LNCaP clone FGC (cell line): Measurements from ENCODE around the gene APOE.
"Not testable (repeated sequence)": the region's sequence is repeated elsewhere in the genome, so short reads cannot be mapped to it uniquely, and the experiment has no call there.

Source experiments
- DNase-seq: peaks from one replicate; pipeline ENCODE4 v3.0.0-alpha.2; 2011; ENCODE audit warnings: low read depth
- H3K4me3 ChIP-seq: 2 replicates; pipeline ENCODE4 v1.5.1; 2011; ENCODE audit warnings: mild to moderate bottlenecking, low read depth, low read length, control low read depth
- TF ChIP-seq, protein P1 (sequence below): IDR thresholded peaks from 2 replicates; pipeline ENCODE4 v1.5.1; 2012; ENCODE audit warnings: mild to moderate bottlenecking; ENCODE audit not compliant: control insufficient read depth, insufficient read depth; ENCODE audit errors: extremely low read depth

The APOE gene

DNA sequence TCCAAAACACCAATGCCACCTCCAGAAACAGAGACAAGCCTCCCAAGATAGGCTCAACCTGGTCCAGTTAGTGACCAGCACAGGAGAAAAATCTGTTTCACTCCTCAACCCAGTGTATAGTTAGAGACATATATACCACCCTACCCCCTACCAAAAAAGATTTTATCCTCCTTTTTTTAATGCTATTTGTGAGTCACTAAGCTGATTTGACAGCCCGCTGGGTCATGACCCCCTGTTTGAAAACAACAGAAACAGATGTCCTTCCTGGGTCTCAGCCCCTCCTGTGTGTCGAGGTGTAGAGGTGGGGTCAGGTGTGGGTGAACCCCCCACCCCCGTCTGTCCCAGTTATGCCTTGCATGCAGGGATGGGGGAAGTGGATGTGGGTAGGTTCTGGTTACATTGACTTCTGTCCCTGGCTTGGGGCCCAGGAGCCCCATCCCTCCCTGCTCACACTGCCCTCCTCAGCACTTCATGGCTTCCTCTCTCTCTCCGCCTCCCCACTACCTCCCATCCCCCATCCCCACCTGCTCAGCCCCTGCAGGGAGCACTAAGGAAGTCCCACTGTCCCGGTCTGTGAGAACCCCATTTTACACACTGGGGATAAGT is 28.6 kb upstream of the APOE start:
- no peak overlapping the region for H3K4me3 ChIP-seq
- DNase-seq, result no peak
- TF ChIP-seq, protein P1, sequence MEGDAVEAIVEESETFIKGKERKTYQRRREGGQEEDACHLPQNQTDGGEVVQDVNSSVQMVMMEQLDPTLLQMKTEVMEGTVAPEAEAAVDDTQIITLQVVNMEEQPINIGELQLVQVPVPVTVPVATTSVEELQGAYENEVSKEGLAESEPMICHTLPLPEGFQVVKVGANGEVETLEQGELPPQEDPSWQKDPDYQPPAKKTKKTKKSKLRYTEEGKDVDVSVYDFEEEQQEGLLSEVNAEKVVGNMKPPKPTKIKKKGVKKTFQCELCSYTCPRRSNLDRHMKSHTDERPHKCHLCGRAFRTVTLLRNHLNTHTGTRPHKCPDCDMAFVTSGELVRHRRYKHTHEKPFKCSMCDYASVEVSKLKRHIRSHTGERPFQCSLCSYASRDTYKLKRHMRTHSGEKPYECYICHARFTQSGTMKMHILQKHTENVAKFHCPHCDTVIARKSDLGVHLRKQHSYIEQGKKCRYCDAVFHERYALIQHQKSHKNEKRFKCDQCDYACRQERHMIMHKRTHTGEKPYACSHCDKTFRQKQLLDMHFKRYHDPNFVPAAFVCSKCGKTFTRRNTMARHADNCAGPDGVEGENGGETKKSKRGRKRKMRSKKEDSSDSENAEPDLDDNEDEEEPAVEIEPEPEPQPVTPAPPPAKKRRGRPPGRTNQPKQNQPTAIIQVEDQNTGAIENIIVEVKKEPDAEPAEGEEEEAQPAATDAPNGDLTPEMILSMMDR, result no peak

DNA sequence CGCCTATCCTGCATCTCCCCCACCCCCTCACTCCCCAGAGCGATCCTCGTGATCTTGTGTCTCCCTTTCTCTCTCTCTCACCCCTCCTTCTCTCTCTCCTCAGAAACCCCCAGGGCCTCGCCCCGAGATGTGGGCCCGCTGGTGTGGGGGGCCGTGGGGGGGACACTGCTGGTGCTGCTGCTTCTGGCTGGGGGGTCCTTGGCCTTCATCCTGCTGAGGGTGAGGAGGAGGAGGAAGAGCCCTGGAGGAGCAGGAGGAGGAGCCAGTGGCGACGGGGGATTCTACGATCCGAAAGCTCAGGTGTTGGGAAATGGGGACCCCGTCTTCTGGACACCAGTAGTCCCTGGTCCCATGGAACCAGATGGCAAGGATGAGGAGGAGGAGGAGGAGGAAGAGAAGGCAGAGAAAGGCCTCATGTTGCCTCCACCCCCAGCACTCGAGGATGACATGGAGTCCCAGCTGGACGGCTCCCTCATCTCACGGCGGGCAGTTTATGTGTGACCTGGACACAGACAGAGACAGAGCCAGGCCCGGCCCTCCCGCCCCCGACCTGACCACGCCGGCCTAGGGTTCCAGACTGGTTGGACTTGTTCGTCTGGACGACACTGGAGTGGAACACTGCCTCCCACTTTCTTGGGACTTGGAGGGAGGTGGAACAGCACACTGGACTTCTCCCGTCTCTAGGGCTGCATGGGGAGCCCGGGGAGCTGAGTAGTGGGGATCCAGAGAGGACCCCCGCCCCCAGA is 27.3 kb upstream of the APOE start:
- peak; percentile 25 for DNase-seq
- TF ChIP-seq, protein P1, result no peak
- H3K4me3 ChIP-seq, result no peak overlapping the region

DNA sequence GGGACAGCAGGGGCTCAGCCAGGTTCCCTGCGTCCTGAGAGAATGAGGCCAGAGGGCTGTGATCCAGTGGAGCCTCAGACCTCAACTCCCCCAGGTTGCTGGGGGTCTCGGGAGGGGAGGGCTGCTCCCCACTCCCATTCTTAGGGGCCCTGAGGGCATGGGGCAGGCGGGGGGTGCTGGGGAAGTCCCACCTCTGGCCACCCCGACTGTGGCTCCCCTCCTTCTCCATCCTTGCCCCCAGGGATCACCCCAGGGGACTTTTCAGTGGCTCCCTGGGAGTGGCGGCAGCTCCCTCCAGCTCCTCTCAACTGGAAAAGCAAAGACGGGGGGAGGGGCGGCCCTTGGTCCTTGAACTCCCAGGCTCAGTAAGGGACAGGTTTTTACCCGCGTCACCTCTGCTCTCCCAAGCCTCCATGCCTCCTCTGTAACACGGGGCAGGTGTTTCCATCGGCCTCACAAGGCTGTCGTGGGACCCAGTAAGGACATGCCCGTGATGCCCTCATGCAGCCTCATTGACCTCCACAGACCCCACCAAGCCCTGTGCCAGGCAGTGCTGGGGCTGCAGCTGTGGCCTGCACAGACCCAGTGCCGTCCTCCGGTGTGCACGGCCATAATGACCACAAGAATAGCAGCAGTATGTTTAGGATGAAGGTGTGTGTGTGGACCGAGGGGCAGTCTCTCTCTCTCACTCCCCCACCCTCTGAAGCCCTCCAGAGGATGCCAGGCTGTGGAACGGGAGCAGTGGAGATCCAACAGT is 26.1 kb upstream of the APOE start:
- no peak for DNase-seq
- TF ChIP-seq, protein P1, result no peak
- H3K4me3 ChIP-seq, result no peak overlapping the region

DNA sequence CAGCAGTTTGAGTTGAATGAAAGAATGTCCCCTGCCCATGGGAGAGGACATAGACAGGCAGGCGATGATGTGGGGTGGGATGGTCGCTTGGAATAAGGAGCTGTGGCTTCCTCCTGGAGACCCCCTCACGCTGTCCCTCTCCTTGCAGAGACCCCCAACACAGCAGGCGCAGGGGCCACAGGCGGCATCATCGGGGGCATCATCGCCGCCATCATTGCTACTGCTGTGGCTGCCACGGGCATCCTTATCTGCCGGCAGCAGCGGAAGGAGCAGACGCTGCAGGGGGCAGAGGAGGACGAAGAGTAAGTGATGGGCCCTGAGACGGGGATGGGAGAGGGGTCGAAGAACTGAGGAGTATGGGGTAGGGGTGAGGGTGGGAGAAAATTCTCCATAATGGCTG is 23.5 kb upstream of the APOE start:
- DNase-seq, result no peak
- TF ChIP-seq, protein P1, result no peak

DNA sequence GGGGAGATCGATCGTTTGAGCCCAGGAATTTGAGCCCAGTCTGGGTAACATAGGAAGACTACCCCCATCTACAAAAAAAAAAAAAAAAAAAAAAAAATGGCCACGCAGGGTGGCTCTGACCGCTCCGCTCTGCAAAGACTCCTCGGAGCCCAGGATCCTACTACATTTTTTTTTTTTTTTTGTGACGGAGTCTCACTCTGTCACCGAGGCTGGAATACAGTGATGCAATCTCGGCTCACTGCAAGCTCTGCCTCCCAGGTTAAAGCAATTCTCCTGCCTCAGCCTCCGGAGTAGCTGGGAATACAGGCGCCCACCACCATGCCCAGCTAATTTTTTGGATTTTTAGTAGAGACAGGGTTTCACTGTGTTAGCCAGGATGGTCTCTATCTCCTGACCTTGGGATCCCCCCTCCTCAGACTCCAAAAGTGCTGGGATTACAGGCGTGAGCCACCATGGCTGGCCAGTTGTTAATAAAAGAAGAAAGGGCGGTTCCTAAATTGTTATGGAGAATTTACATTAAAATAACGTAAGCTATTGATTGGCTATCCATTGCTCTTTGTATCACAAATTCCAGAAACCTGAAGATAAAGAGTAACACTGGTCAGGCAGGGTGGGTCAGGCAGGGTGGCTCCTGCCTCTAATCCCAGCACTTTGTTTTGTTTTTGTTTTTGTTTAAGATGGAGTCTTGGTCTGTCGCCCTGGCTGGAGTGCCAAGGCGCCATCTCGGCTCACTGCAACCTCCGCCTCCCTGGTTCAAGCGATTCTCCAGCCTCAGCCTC is 22.8 kb upstream of the APOE start:
- DNase-seq, H3K4me3 ChIP-seq: not testable (repeated sequence)

More for the DNA sequence above, 23.5 kb upstream of the APOE start:
- no peak overlapping the region for H3K4me3 ChIP-seq

DNA sequence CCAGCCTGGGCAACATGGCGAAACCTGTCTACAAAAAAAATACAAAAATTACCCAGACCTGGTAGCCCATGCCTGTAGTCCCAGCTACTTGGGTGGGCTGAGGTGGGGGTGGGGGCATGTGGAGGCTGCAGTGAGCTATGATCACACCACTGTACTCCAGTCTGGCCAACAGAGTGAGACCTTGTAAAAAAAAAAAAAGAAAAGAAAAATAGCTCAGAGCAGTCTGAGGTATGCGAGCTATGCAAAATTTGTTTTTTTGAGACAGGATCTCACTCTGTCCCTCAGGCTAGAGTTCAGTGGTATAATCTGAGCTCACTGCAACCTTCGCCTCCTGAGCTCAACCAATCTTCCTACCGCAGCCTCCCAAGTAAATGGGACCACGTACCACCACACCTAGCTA is 21.7 kb upstream of the APOE start:
- DNase-seq, result no peak
- H3K4me3 ChIP-seq, result no peak overlapping the region
- TF ChIP-seq, protein P1, result no peak

DNA sequence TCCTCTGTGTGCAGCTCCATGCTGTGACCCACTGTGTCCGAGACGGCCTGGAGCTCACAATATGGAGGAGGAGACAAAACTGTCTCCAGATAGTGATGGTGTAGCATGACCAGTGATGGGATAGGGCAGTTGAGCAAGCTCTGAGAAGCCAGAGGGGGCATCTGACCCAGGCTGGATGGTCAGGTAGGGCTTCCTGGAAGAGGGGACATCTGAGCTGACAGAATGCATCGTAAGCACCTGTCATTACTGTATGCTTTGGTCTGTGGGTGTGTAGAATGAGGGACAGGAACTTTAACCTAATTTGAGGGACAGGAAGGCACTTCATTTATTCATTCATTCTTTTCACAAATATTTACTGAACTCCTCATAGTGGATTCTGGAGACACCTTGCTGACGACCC is 21.0 kb upstream of the APOE start:
- TF ChIP-seq, protein P1, result no peak
- DNase-seq, result no peak
- no peak overlapping the region for H3K4me3 ChIP-seq
